Thyroid gland (tissue), 4 donors: ENCODE data around the gene OR6N2.

Experiments used
- CTCF ChIP-seq, 6 experiments: fragments of 200-600 bp in 3 of 6; fragments of 450-650 bp in 3 of 6; sonication (generic) in 3 of 6; IDR thresholded peaks; one replicate each; pipeline ENCODE4 v1.5.1; 2016 to 2019; ENCODE audit warnings: antibody characterized with exemption in 6 of 6, mild to moderate bottlenecking in 2 of 6, inconsistent platforms in 1 of 6, moderate library complexity in 1 of 6
- POLR2A ChIP-seq, 2 donors: fragments of 450-650 bp; IDR thresholded peaks; one replicate each; pipeline ENCODE4 v1.6.1; 2017; ENCODE audit warnings: antibody characterized with exemption in 2 of 2, mild to moderate bottlenecking in 2 of 2, moderate library complexity in 1 of 2

DNA sequence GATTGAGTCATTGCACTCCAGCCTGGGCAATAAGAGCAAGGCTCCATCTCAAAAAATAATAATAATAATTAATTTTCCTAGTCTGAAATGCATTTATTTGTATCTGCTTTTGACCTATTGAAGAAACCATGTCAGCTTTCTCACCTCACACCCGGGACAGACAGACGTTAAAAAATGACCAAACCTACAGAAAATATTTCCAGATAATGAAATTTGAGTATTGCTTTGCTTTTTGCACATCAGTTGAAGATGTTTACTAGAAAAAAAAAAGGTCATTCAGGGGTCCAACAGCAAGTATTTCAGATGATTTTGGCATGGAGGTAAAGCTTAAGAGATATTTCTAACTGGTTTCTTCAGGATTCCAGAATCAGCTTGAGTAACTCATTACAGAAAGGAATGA, 26.6 kb downstream of the OR6N2 start, which contains the start of gene OR6K6:
- no peak for TF ChIP-seq CTCF (IDR thresholded peaks at IDR 0.05)
- no peak for TF ChIP-seq POLR2A (IDR thresholded peaks at IDR 0.05)
